ENCODE results near the gene CCDC141. TPM values are rescaled to one million over a fixed set of nuclear protein-coding genes. Genes with fewer than 3 reads are reported as not detected.

The CCDC141 gene
- total and polyA plus RNA-seq, 2 experiments from 2014 or later = 3.0 to 7.2 TPM

GRCh38 chr2:179072527-179072926 lies 22.6 kb upstream of the CCDC141 start:
- no peak overlapping the region for H3K4me2 ChIP-seq
- H3K9me3 ChIP-seq (ENCODE audit: low read depth) = no peaks in the 10 kb centered on the region
- H2AFZ ChIP-seq = no peak overlapping the region
- no peaks in the 10 kb centered on the region for H3K9me2 ChIP-seq (replicated peaks; ENCODE audit: insufficient read depth)
- no peak for DNase-seq (ENCODE audit: low spot score)
- H3K36me3 ChIP-seq (replicated peaks; ENCODE audit: insufficient read depth, low read depth) = no peaks in the 10 kb centered on the region
- no peak overlapping the region for H3K27ac ChIP-seq
- H3K79me2 ChIP-seq = no peaks in the 10 kb centered on the region
- no peaks in the 10 kb centered on the region for H4K20me1 ChIP-seq (ENCODE audit: insufficient read depth, poor library complexity, severe bottlenecking)
- no peak for TF ChIP-seq EZH2 (IDR thresholded peaks at IDR 0.05; ENCODE audit: borderline replicate concordance)
- no peak for TF ChIP-seq EZH2phosphoT487 (IDR thresholded peaks at IDR 0.05; ENCODE audit: low read depth, severe bottlenecking, unreplicated experiment)
- TF ChIP-seq CTCF (IDR thresholded peaks at IDR 0.05; ENCODE audit: poor library complexity) = no peak
- H3K4me1 ChIP-seq (ENCODE audit: insufficient read depth) = no peaks in the 10 kb centered on the region
- H3K27me3 ChIP-seq = no peaks in the 10 kb centered on the region
- 85% methylated on average over 3 of the region's 3 CpGs for WGBS (ENCODE audit: low lambda C conversion rate, missing lambda C conversion rate)
- H3K4me3 ChIP-seq = no peak overlapping the region

GRCh38 chr2:179071810-179072355 lies 21.9 kb upstream of the CCDC141 start:
- no peaks in the 10 kb centered on the region for H3K9me2 ChIP-seq (replicated peaks; ENCODE audit: insufficient read depth)
- H3K36me3 ChIP-seq (replicated peaks; ENCODE audit: insufficient read depth, low read depth) = no peaks in the 10 kb centered on the region
- H3K4me3 ChIP-seq = no peak overlapping the region
- no peak for DNase-seq (ENCODE audit: low spot score)
- H3K9me3 ChIP-seq (ENCODE audit: low read depth) = no peaks in the 10 kb centered on the region
- H4K20me1 ChIP-seq (ENCODE audit: insufficient read depth, poor library complexity, severe bottlenecking) = no peaks in the 10 kb centered on the region
- H3K79me2 ChIP-seq = no peaks in the 10 kb centered on the region
- no peak overlapping the region for H2AFZ ChIP-seq
- no peak overlapping the region for H3K27ac ChIP-seq
- H3K27me3 ChIP-seq = no peaks in the 10 kb centered on the region
- 88% methylated on average over 3 of the region's 3 CpGs for WGBS (ENCODE audit: low lambda C conversion rate, missing lambda C conversion rate)
- no peaks in the 10 kb centered on the region for H3K4me1 ChIP-seq (ENCODE audit: insufficient read depth)
- TF ChIP-seq CTCF (IDR thresholded peaks at IDR 0.05; ENCODE audit: poor library complexity) (no peak), EZH2 (IDR thresholded peaks at IDR 0.05; ENCODE audit: borderline replicate concordance) (no peak), EZH2phosphoT487 (IDR thresholded peaks at IDR 0.05; ENCODE audit: low read depth, severe bottlenecking, unreplicated experiment) (no peak)
- no peak overlapping the region for H3K4me2 ChIP-seq

- H3K4me3 ChIP-seq = no peak overlapping the region
- H3K4me1 ChIP-seq (ENCODE audit: insufficient read depth) = no peaks in the 10 kb centered on the region
- no peaks in the 10 kb centered on the region for H3K36me3 ChIP-seq (replicated peaks; ENCODE audit: insufficient read depth, low read depth)
- no peaks in the 10 kb centered on the region for H3K9me2 ChIP-seq (replicated peaks; ENCODE audit: insufficient read depth)
- H3K4me2 ChIP-seq = no peak overlapping the region
- no peaks in the 10 kb centered on the region for H3K79me2 ChIP-seq
- H4K20me1 ChIP-seq (ENCODE audit: insufficient read depth, poor library complexity, severe bottlenecking) = no peaks in the 10 kb centered on the region
- no peaks in the 10 kb centered on the region for H3K27me3 ChIP-seq
- no peak for TF ChIP-seq EZH2 (IDR thresholded peaks at IDR 0.05; ENCODE audit: borderline replicate concordance)
- TF ChIP-seq EZH2phosphoT487 (IDR thresholded peaks at IDR 0.05; ENCODE audit: low read depth, severe bottlenecking, unreplicated experiment) = no peak
- TF ChIP-seq CTCF (IDR thresholded peaks at IDR 0.05; ENCODE audit: poor library complexity) = no peak
- WGBS (ENCODE audit: low lambda C conversion rate, missing lambda C conversion rate) = 80% methylated on average over 2 of the region's 2 CpGs
- no peak overlapping the region for H2AFZ ChIP-seq
- no peaks in the 10 kb centered on the region for H3K9me3 ChIP-seq (ENCODE audit: low read depth)
- no peak overlapping the region for H3K27ac ChIP-seq
- no peak for DNase-seq (ENCODE audit: low spot score)
Observed at GRCh38 chr2:179070895-179071294, 21.0 kb upstream of the CCDC141 start.

All from hepatocyte (in vitro differentiated cells).